ENCODE data around the gene MAPK12.

DNA sequence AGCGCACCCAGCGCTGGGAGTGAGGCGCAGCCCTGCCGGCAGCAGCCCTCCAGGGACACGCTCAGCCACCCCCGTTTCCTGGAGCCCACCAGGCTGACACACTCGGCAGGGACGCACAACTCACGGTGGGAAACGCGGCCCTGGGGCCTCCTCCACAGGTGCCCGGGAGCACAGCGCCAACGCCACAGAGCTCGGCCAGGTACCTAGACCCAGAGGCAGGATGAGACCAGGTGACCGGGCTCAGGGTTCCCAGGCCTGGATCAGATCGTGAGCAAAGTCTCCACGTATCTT lies 34.7 kb downstream of the MAPK12 start:
- TF ChIP-seq, protein P1, sequence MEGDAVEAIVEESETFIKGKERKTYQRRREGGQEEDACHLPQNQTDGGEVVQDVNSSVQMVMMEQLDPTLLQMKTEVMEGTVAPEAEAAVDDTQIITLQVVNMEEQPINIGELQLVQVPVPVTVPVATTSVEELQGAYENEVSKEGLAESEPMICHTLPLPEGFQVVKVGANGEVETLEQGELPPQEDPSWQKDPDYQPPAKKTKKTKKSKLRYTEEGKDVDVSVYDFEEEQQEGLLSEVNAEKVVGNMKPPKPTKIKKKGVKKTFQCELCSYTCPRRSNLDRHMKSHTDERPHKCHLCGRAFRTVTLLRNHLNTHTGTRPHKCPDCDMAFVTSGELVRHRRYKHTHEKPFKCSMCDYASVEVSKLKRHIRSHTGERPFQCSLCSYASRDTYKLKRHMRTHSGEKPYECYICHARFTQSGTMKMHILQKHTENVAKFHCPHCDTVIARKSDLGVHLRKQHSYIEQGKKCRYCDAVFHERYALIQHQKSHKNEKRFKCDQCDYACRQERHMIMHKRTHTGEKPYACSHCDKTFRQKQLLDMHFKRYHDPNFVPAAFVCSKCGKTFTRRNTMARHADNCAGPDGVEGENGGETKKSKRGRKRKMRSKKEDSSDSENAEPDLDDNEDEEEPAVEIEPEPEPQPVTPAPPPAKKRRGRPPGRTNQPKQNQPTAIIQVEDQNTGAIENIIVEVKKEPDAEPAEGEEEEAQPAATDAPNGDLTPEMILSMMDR (IDR thresholded peaks at IDR 0.05), result no peak
- TF ChIP-seq POLR2A (IDR thresholded peaks at IDR 0.05), result no peak
- TF ChIP-seq POLR2AphosphoS5 (IDR thresholded peaks at IDR 0.05), result no peak
- no peak for TF ChIP-seq EP300 (IDR thresholded peaks at IDR 0.05)
